Limb (tissue), 2 donors: ENCODE results near the gene JAG2.
A peak's percentile ranks its signal among the peaks of the same experiment; 100 is the strongest.

Experiments used
- DNase-seq, 2 donors: peaks; one replicate each; pipeline ENCODE4 v3.0.0-alpha.2; 2016; ENCODE audit errors: extremely low spot score in 2 of 2

JAG2 gene

GRCh38 chr14:105139831-105140239 lies 28.7 kb downstream of the JAG2 start:
- DNase-seq = no peak

GRCh38 chr14:105139212-105139825 lies 29.3 kb downstream of the JAG2 start:
- peak in 1 of 2 donors; percentile 19 for DNase-seq

GRCh38 chr14:105138551-105139111 lies 29.9 kb downstream of the JAG2 start:
- peak in 1 of 2 donors; percentile 21 for DNase-seq

- peak in 1 of 2 donors; percentile 23 for DNase-seq
Measured at GRCh38 chr14:105138021-105138541, 30.5 kb downstream of the JAG2 start.

DNA sequence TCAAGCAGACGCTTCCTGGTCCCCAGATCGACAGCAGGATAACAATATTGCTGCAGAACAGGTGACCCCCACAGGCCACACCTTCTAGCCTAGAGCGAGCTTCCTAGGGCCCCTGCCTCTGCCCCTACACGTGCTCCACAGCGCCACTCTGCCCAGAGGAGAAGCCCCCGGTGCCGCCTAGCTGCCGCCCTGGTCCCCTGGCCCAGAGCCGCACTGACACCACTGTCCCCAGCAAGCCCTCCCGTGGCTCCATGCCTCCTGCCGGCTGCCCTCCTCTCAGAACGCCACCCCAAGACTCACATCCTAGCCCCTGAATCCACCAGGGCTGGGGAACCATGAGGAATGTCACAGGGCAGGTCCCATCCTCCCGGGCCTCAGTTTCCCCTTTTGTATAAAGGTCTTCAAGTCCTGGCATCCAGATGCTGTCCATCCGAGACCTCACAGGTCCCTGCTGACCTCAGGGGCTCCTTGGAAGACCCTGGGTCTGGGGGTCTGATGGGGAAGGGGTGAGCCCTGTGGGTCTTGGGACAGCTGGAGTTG lies 31.0 kb downstream of the JAG2 start:
- DNase-seq = no peak

GRCh38 chr14:105136401-105137322 lies 31.9 kb downstream of the JAG2 start:
- DNase-seq = peak in 1 of 2 donors; percentile 24

DNA sequence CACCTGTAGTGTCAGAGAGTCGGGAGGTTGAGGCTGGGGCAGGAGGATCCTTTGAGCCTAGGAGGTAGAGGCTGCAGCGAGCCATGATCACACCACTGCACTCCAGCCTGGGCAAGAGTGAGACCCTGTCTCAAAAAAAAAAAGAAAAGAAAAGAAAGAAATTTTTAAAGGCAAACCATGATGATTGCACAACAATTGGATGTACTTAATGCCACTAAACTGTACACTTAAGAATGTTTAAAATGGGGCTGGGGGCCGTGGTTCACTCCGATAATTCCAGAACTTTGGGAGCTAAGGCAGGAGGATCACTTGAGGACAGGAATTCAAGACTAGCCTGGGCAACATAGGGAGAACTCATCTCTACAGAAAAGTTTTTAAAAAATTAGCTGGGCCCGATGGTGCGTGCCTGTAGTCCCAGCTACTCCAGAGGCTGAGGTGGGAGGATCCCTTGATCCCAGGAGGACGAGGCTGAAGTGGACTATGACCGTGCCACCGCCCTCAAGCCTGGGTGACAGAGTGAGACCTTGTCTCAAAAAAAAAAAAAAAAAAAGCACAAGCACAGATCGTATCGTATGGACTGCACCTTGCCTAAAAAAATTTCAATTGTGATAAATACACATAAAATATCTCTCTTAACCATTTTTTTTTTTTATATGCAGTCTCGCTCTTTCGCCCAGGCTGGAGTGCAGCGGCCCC lies 32.7 kb downstream of the JAG2 start:
- no peak for DNase-seq

GRCh38 chr14:105132921-105133654 lies 35.5 kb downstream of the JAG2 start:
- DNase-seq = no peak

DNA sequence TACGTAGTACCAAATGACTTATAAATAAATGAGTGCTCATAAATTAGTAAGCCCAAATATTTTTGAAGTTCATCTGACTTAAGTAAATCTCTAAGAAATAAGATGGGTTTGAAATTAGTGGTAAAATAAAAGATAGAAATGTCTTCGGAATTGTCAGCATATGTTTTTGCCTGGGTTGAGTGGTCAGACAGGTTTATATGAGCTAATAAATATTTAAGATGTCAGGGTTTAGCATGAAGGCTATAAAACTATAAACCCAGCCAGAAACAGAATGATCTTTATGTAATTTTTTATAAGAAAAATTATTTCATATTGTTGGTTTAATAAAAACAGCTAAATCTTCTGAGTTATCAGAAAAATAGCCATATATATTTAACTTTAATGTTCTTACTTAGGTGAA lies 37.3 kb downstream of the JAG2 start:
- no peak for DNase-seq

DNA sequence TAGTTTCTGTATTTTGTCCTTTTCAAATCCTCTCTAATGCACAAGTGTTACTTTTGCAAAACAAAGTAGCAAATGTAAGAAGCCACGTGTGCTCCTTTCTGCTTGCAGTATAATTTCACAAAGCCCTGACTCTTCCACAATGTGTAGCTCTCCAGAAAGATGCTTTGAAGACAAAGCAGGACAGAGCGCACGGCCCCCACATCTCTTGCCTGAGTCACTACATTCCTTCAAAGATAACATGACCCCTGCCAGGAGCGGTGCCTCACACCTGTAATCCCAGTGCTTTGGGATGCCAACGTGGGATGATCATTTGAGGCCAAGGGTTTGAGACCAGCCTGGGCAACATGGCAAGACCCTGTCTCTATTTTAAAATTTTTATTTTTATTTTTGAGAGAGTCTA lies 40.5 kb downstream of the JAG2 start:
- DNase-seq = no peak

DNA sequence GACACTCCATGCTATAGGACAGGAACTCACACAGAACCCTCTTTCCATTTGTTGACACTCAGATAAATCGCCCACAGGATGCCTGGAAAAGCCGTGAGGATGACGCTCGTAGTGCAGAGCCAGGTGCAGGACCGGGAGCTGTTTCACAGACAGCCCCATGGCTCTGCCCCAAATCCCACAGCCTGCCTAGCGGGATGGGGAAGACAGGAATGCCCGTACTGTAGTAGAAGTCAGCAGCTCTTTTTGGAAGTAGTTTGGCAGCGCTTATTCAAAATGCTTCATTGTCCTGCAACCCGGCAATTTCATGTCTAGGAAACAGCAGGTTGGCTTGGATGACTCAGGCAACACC lies 41.6 kb downstream of the JAG2 start:
- no peak for DNase-seq

- DNase-seq = no peak
Measured at GRCh38 chr14:105126126-105126980, 42.2 kb downstream of the JAG2 start.

- DNase-seq = no peak
Measured at GRCh38 chr14:105124823-105125222, 43.8 kb downstream of the JAG2 start.

DNA sequence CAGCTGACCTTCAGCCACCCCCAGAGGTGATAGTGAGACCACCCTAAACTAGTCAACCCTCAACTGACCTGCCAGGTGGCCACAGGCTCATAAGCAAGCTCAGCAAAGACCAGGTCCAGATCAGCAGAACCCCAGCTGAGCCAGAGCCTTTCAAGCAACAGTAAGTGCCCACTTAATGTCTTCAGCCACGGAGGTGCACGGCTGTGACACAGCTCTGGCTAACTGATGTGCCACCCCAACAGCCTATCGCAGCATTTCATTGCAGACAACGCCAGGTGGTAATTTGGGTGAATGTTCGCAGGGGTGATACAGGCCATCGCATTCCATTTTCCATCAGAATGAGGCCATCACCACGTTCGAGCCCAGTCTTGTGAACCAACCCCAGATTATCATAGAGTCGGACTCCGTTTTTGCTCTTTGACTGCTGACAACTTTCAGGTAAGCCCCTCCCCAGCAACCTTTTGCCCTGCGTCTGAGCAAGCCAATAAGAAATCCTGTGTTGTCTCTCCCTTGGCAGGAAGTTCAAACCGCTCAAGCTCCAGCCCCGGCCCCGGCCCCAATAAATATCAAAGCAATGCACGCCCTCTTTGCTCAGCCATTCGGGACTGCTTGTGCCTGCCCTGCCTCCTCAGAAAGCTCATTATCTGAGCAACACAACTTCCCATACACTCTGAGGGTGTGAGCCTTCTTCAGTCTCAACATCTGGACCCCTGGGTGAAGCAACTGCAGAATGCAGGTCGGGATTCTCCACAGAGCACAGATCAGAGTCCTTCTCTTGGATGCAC lies 44.4 kb downstream of the JAG2 start:
- no peak for DNase-seq

DNA sequence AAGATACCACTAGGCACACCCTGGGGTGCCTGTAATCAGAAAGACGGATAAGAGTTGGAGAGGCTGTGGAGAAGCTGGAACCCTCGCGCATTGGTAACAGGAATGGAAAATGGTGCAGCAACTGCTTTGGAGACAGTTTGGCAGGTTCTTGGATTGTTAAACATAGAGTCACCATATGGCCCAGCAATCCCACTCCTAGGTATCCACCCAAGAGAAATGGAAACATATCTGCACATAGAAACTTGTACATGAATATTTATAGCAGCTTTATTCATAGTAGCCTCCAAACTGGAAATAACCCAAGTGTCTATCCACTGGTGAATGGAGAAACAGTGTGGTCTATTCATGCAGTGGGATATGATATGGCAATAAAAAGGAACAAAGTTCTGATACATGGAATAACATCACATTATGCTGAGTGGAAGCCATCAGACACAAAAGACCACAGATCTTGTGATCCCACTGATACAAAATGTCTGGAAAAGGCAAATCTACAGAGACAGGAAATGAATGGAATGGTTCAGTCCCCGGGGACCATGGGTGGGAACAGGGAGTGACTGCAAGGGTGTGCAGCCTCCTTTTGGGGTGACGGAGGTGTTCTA lies 45.4 kb downstream of the JAG2 start:
- no peak for DNase-seq

- no peak for DNase-seq
Measured at GRCh38 chr14:105120056-105120455, 48.5 kb downstream of the JAG2 start.

- no peak for DNase-seq
Measured at GRCh38 chr14:105119408-105120025, 49.1 kb downstream of the JAG2 start.
